CD8-positive, alpha-beta memory T cell (primary cell): ENCODE data around the gene TMEM200A. TPM values are rescaled to one million over a fixed set of nuclear protein-coding genes. Genes with fewer than 3 reads are reported as not detected.

Experiments used
- CTCF ChIA-PET: fragments of 350-600 bp; sonication (Branson Sonifier 250); formaldehyde crosslinking; loops from one replicate; lab custom pipeline; 2021; ENCODE audit warnings: antibody characterized with exemption; lab: Charles Lee
- POLR2A ChIA-PET: fragments of 350-600 bp; sonication (Branson Sonifier 250); formaldehyde crosslinking; loops from one replicate; lab custom pipeline; 2021; ENCODE audit warnings: antibody characterized with exemption; lab: Charles Lee
- DNase-seq, 5 donors: peaks; one replicate each; pipeline versions ENCODE4 v3.0.0 to v3.0.0-alpha.2; 2020 to 2022; ENCODE audit warnings: mixed read lengths in 1 of 5
- H3K27ac ChIP-seq: one replicate; pipeline ENCODE4 v1.7.0; 2013; ENCODE audit warnings: low read depth, mild to moderate bottlenecking, low read length, moderate library complexity
- H3K27me3 ChIP-seq: 2 replicates; pipeline ENCODE4 v1.7.0; 2013; ENCODE audit warnings: low read length, mild to moderate bottlenecking; ENCODE audit not compliant: insufficient read depth, poor library complexity, severe bottlenecking
- H3K36me3 ChIP-seq: 2 replicates; pipeline ENCODE4 v1.7.0; 2013; ENCODE audit warnings: mild to moderate bottlenecking, low read length, moderate library complexity; ENCODE audit not compliant: insufficient read depth
- H3K4me1 ChIP-seq: 2 replicates; pipeline ENCODE4 v1.7.0; 2013; ENCODE audit warnings: mild to moderate bottlenecking, low read length, moderate library complexity; ENCODE audit not compliant: insufficient read depth
- H3K4me3 ChIP-seq: 2 replicates; pipeline ENCODE4 v1.7.0; 2013; ENCODE audit warnings: mild to moderate bottlenecking, low read length
- H3K9me3 ChIP-seq: 2 replicates; pipeline ENCODE4 v1.7.0; 2013; ENCODE audit warnings: mild to moderate bottlenecking, low read length
- H3K27ac Mint-ChIP-seq, 8 donors: one replicate each; pipeline ENCODE4 v1.8.0; 2020 to 2021; ENCODE audit warnings: mixed read lengths in 8 of 8, mild to moderate bottlenecking in 6 of 8, inconsistent platforms in 3 of 8, moderate library complexity in 3 of 8
- H3K27me3 Mint-ChIP-seq, 2 donors: one replicate each; pipeline ENCODE4 v1.8.0; 2020 to 2021; ENCODE audit warnings: mixed read lengths in 2 of 2, mild to moderate bottlenecking in 1 of 2, moderate library complexity in 1 of 2
- H3K36me3 Mint-ChIP-seq, 3 donors: one replicate each; pipeline ENCODE4 v1.8.0; 2020 to 2021; ENCODE audit warnings: mixed read lengths in 3 of 3, inconsistent platforms in 1 of 3, mild to moderate bottlenecking in 1 of 3
- H3K4me1 Mint-ChIP-seq, 3 donors: one replicate each; pipeline ENCODE4 v1.8.0; 2020 to 2021; ENCODE audit warnings: mixed read lengths in 3 of 3, inconsistent platforms in 1 of 3, mild to moderate bottlenecking in 1 of 3
- H3K4me3 Mint-ChIP-seq, 7 donors: one replicate each; pipeline ENCODE4 v1.8.0; 2020 to 2021; ENCODE audit warnings: mixed read lengths in 7 of 7, mild to moderate bottlenecking in 6 of 7, moderate library complexity in 4 of 7, inconsistent platforms in 2 of 7
- H3K9me3 Mint-ChIP-seq, 5 donors: one replicate each; pipeline ENCODE4 v1.8.0; 2020 to 2022; ENCODE audit warnings: mixed read lengths in 5 of 5, mild to moderate bottlenecking in 3 of 5, moderate library complexity in 2 of 5, inconsistent platforms in 1 of 5
- polyA plus RNA-seq: library from polyadenylated mRNA; unstranded; fragments of 300-500 nt; fragmentation: Illumina TruSeq; gene quantifications from one replicate; pipeline ENCODE4 v1.2.3, GENCODE V29; 2021
- total RNA-seq, 2 experiments: library from RNA; stranded (reverse); gene quantifications; one replicate each; pipeline ENCODE4 v1.2.3, GENCODE V29; 2021

The TMEM200A gene
- total and polyA plus RNA-seq, 3 experiments from 2014 or later = 1.4 to 1.7 (median 1.5) TPM

- Histone ChIP-seq H3K9me3 (no peaks in the 10 kb centered on the region), H3K27me3 (no peaks in the 10 kb centered on the region), H3K4me1 (no peaks in the 10 kb centered on the region), H3K36me3 (no peaks in the 10 kb centered on the region), H3K4me3 (no peak overlapping the region), H3K27ac (no peak overlapping the region)
- Mint-ChIP-seq H3K4me3 (no peak overlapping the region), H3K4me1 (peaks cover 2 to 15% (median 4%) of the 10 kb centered on the region in 3 donors), H3K36me3 (peaks cover 0 to 1% (median 0%) of the 10 kb centered on the region in 3 donors), H3K27me3 (peaks cover 0 to 2% of the 10 kb centered on the region in 2 donors), H3K9me3 (no peaks in the 10 kb centered on the region), H3K27ac (peak overlapping the region in 3 of 8 donors; percentile 43 to 73 (median 49))
- POLR2A ChIA-PET = interaction anchor here (0.9 kb wide), 1 partner anchor 126 kb away, joined by 3 read pairs; no protein-coding TSS in a partner anchor
- DNase-seq = peak in 2 of 5 donors; percentile 44 to 51
- CTCF ChIA-PET = no interaction called here
Measured at GRCh38 chr6:130453230-130453629, 87.4 kb downstream of the TMEM200A start.

GRCh38 chr6:130457605-130458004, 91.8 kb downstream of the TMEM200A start:
- Histone ChIP-seq H3K27ac (no peak overlapping the region), H3K4me3 (no peak overlapping the region), H3K9me3 (no peaks in the 10 kb centered on the region), H3K4me1 (no peaks in the 10 kb centered on the region), H3K36me3 (no peaks in the 10 kb centered on the region), H3K27me3 (no peaks in the 10 kb centered on the region)
- CTCF ChIA-PET = interaction anchor here (1.2 kb wide), 1 partner anchor 37 kb away, joined by 3 read pairs; no protein-coding TSS in a partner anchor
- H3K27ac Mint-ChIP-seq = no peak overlapping the region
- peaks cover 4 to 20% (median 6%) of the 10 kb centered on the region in 3 donors for H3K4me1 Mint-ChIP-seq
- H3K27me3 Mint-ChIP-seq = peaks cover 0 to 5% of the 10 kb centered on the region in 2 donors
- no peak overlapping the region for H3K4me3 Mint-ChIP-seq
- no peaks in the 10 kb centered on the region for H3K36me3 Mint-ChIP-seq
- DNase-seq = no peak
- H3K9me3 Mint-ChIP-seq = no peaks in the 10 kb centered on the region
- POLR2A ChIA-PET = no interaction called here

- Histone ChIP-seq H3K4me1 (no peaks in the 10 kb centered on the region), H3K4me3 (no peak overlapping the region), H3K27ac (no peak overlapping the region), H3K27me3 (no peaks in the 10 kb centered on the region), H3K9me3 (no peaks in the 10 kb centered on the region), H3K36me3 (no peaks in the 10 kb centered on the region)
- CTCF ChIA-PET = no interaction called here
- peaks cover 0 to 6% (median 6%) of the 10 kb centered on the region in 3 donors for H3K4me1 Mint-ChIP-seq
- no peaks in the 10 kb centered on the region for H3K9me3 Mint-ChIP-seq
- no peak overlapping the region for H3K4me3 Mint-ChIP-seq
- H3K36me3 Mint-ChIP-seq = no peaks in the 10 kb centered on the region
- POLR2A ChIA-PET = no interaction called here
- no peak for DNase-seq
- no peak overlapping the region for H3K27ac Mint-ChIP-seq
- H3K27me3 Mint-ChIP-seq = peaks cover 0 to 5% of the 10 kb centered on the region in 2 donors
Measured at GRCh38 chr6:130459316-130459715, 93.5 kb downstream of the TMEM200A start.

- H3K36me3 Mint-ChIP-seq = no peaks in the 10 kb centered on the region
- Histone ChIP-seq H3K4me3 (no peak overlapping the region), H3K4me1 (no peaks in the 10 kb centered on the region), H3K27me3 (no peaks in the 10 kb centered on the region), H3K27ac (no peak overlapping the region), H3K9me3 (no peaks in the 10 kb centered on the region), H3K36me3 (no peaks in the 10 kb centered on the region)
- no peaks in the 10 kb centered on the region for H3K9me3 Mint-ChIP-seq
- POLR2A ChIA-PET = no interaction called here
- H3K27ac Mint-ChIP-seq = no peak overlapping the region
- CTCF ChIA-PET = no interaction called here
- peaks cover 4 to 19% (median 18%) of the 10 kb centered on the region in 3 donors for H3K4me1 Mint-ChIP-seq
- H3K4me3 Mint-ChIP-seq = no peak overlapping the region
- peaks cover 0 to 5% of the 10 kb centered on the region in 2 donors for H3K27me3 Mint-ChIP-seq
- no peak for DNase-seq
Measured at GRCh38 chr6:130460934-130461333, 95.1 kb downstream of the TMEM200A start.

GRCh38 chr6:130466052-130466747, 100.4 kb downstream of the TMEM200A start:
- Mint-ChIP-seq H3K4me3 (no peak overlapping the region), H3K9me3 (no peaks in the 10 kb centered on the region), H3K4me1 (peaks cover 22 to 41% (median 38%) of the 10 kb centered on the region in 3 donors), H3K36me3 (no peaks in the 10 kb centered on the region), H3K27me3 (no peaks in the 10 kb centered on the region), H3K27ac (no peak overlapping the region)
- H3K27me3 ChIP-seq = no peaks in the 10 kb centered on the region
- H3K27ac ChIP-seq = no peak overlapping the region
- ChIA-PET CTCF (no interaction called here), POLR2A (interaction anchor here (0.6 kb wide), 1 partner anchor 29 kb away, joined by 3 read pairs; no protein-coding TSS in a partner anchor)
- no peak for DNase-seq
- no peaks in the 10 kb centered on the region for H3K36me3 ChIP-seq
- peaks cover 5% of the 10 kb centered on the region for H3K4me1 ChIP-seq
- no peaks in the 10 kb centered on the region for H3K9me3 ChIP-seq
- no peak overlapping the region for H3K4me3 ChIP-seq

- CTCF ChIA-PET = no interaction called here
Measured at GRCh38 chr6:130466748-130467061, 100.9 kb downstream of the TMEM200A start.

GRCh38 chr6:130467146-130468050, 101.6 kb downstream of the TMEM200A start:
- peak overlapping the region in 5 of 7 donors; percentile 7 to 54 (median 10) for H3K4me3 Mint-ChIP-seq
- H3K4me1 Mint-ChIP-seq = peaks cover 22 to 41% (median 33%) of the 10 kb centered on the region in 3 donors
- DNase-seq = peak in 1 of 5 donors; percentile 13
- ChIA-PET CTCF (no interaction called here), POLR2A (no interaction called here)
- peaks cover 5% of the 10 kb centered on the region for H3K4me1 ChIP-seq
- H3K27me3 ChIP-seq = no peaks in the 10 kb centered on the region
- no peaks in the 10 kb centered on the region for H3K36me3 Mint-ChIP-seq
- H3K27ac Mint-ChIP-seq = peak overlapping the region in 5 of 8 donors; percentile 14 to 75 (median 44)
- H3K27ac ChIP-seq = no peak overlapping the region
- H3K9me3 Mint-ChIP-seq = no peaks in the 10 kb centered on the region
- H3K4me3 ChIP-seq = no peak overlapping the region
- H3K36me3 ChIP-seq = no peaks in the 10 kb centered on the region
- H3K9me3 ChIP-seq = no peaks in the 10 kb centered on the region
- no peaks in the 10 kb centered on the region for H3K27me3 Mint-ChIP-seq

More at GRCh38 chr6:130466748-130467061, 100.9 kb downstream of the TMEM200A start:
- H3K36me3 Mint-ChIP-seq = no peaks in the 10 kb centered on the region
- DNase-seq = no peak
- Histone ChIP-seq H3K9me3 (no peaks in the 10 kb centered on the region), H3K4me3 (no peak overlapping the region), H3K27me3 (no peaks in the 10 kb centered on the region), H3K36me3 (no peaks in the 10 kb centered on the region), H3K27ac (no peak overlapping the region), H3K4me1 (peaks cover 5% of the 10 kb centered on the region)
- H3K4me1 Mint-ChIP-seq = peaks cover 22 to 41% (median 35%) of the 10 kb centered on the region in 3 donors
- peak overlapping the region in 3 of 8 donors; percentile 7 to 44 (median 31) for H3K27ac Mint-ChIP-seq
- no peaks in the 10 kb centered on the region for H3K9me3 Mint-ChIP-seq
- no peaks in the 10 kb centered on the region for H3K27me3 Mint-ChIP-seq
- H3K4me3 Mint-ChIP-seq = peak overlapping the region in 3 of 7 donors; percentile 7 to 11 (median 7)
- POLR2A ChIA-PET = interaction anchor here (0.6 kb wide), 1 partner anchor 29 kb away, joined by 3 read pairs; no protein-coding TSS in a partner anchor
